OCI-LY7 (cell line): ENCODE data around the gene CDH22.

Experiments
- CTCF ChIP-seq: fragments of 200-600 bp; sonication (generic); conservative IDR thresholded peaks from 2 replicates; pipeline ENCODE4 v1.5.1; 2014; ENCODE audit warnings: mild to moderate bottlenecking, antibody characterized with exemption, low read length, moderate library complexity, mixed read lengths
- EZH2phosphoT487 ChIP-seq: fragments of 200-600 bp; sonication (generic); IDR thresholded peaks from 2 replicates; pipeline ENCODE4 v1.6.1; 2018; ENCODE audit warnings: low read depth, borderline replicate concordance, mild to moderate bottlenecking, mixed run types, antibody characterized with exemption, low read length, moderate library complexity, mixed read lengths

GRCh38 chr20:46192376-46192944 is 115.8 kb downstream of the CDH22 start:
- TF ChIP-seq CTCF (no peak), EZH2phosphoT487 (no peak)
